ENCODE measurements around the gene PUM2.

DNA sequence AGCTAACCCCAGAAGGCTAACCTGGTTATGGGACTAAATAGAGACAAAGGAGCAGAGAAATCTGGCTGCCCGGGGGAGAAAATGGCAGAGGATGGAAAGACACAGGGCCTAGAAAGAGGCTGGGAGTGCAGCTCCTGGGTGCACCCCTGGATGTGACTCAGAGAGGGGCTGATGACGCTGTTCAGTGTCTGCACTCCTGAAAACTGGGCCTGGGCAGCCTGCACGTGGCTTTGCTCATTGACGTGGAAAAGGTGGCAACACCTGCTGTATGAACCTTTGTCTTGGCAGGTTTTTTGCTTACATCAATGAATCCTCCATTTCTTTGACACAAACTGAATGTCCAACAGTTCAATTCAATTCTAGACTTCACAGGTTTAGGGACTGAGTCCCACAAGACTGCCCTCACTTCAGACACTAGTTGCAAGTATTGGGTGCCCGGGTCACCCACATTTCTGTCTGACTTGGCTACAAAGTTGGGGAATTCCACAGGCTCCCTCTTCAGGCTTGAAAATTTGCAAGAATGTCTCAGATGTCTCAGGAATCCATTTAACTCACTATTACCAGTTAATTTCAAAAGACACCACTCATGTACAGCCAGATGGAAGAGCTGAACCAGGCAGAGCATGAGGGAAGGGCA is 47.3 kb upstream of the PUM2 start:
- TF ChIP-seq, protein P1, sequence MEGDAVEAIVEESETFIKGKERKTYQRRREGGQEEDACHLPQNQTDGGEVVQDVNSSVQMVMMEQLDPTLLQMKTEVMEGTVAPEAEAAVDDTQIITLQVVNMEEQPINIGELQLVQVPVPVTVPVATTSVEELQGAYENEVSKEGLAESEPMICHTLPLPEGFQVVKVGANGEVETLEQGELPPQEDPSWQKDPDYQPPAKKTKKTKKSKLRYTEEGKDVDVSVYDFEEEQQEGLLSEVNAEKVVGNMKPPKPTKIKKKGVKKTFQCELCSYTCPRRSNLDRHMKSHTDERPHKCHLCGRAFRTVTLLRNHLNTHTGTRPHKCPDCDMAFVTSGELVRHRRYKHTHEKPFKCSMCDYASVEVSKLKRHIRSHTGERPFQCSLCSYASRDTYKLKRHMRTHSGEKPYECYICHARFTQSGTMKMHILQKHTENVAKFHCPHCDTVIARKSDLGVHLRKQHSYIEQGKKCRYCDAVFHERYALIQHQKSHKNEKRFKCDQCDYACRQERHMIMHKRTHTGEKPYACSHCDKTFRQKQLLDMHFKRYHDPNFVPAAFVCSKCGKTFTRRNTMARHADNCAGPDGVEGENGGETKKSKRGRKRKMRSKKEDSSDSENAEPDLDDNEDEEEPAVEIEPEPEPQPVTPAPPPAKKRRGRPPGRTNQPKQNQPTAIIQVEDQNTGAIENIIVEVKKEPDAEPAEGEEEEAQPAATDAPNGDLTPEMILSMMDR (optimal IDR thresholded peaks at IDR 0.05 in 1 of 3, IDR thresholded peaks at IDR 0.05 in 1 of 3, conservative IDR thresholded peaks at IDR 0.05 in 1 of 3; ENCODE audit: extremely low read depth in 1 of 3, insufficient read depth in 2 of 3, low read length in 3 of 3), result no peak
- no peak for TF ChIP-seq EZH2 (IDR thresholded peaks at IDR 0.05; ENCODE audit: low read length)
